Middle frontal gyrus (tissue), 1 donor: ENCODE results near the gene RAB10.

Experiments
- DNase-seq: peaks from one replicate; pipeline ENCODE4 v3.0.0-alpha.2; 2015; ENCODE audit warnings: low spot score; ENCODE audit errors: extremely low spot score

Gene RAB10

GRCh38 chr2:26178246-26178645 lies 144.4 kb downstream of the RAB10 start:
- no peak for DNase-seq

GRCh38 chr2:26178746-26179436 lies 145.0 kb downstream of the RAB10 start:
- DNase-seq = no peak

- no peak for DNase-seq
These were observed 145.6 kb downstream of the RAB10 start for GRCh38 chr2:26179446-26179913.

GRCh38 chr2:26182441-26182840 lies 148.6 kb downstream of the RAB10 start:
- no peak for DNase-seq

- no peak for DNase-seq
These were observed 149.2 kb downstream of the RAB10 start for GRCh38 chr2:26182887-26183630.

GRCh38 chr2:26184121-26184520 lies 150.2 kb downstream of the RAB10 start:
- DNase-seq = no peak

- no peak for DNase-seq
These were observed 150.8 kb downstream of the RAB10 start for GRCh38 chr2:26184555-26185303.

GRCh38 chr2:26185304-26185928 lies 151.5 kb downstream of the RAB10 start:
- no peak for DNase-seq

- DNase-seq = no peak
These were observed 152.3 kb downstream of the RAB10 start for GRCh38 chr2:26185954-26186770.
